ENCODE measurements around the gene SRMS. TPM values are rescaled to one million over a fixed set of nuclear protein-coding genes. Genes with fewer than 3 reads are reported as not detected.

SRMS gene
- total RNA-seq, 4 donors from 2014 or later, result not detected

DNA sequence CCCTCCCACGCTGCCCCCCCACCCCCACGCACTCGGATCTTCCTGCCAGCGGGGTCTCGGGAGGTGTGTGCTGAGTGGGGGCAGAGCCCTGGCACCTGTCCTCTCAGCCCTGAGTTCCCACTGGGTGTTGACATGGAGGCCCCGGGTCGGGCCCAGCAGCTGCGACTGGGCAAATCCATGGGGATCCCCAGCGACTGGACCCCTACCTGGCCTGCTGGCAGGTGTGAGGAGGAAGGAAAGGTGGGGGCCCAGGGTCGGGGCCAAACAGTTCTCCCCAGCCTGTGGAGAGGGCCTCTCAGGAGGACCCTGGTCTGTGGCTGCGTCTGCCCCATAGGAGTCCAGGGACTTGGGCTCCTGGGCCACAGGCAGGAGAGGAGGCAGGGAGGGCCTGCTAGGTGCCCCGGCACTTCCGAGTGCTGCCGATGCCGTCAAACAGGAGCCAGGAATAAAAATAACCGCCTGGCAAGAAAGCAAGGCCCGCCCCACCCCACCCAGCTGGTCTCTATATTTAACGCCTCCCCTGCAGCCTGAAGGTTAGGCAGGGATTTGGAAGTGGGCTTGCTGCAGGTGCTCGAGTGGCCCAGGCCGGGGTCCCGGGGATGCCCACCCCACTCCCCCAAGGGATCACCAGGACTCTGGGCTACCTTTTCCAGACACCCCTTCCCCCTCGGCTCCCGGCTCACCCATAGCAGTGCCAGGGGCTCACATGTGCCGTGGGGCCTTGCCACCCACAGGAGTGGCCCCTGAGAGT is 47.2 kb downstream of the SRMS start:
- H3K9me3 ChIP-seq, result peaks cover 0 to 9% (median 1%) of the 10 kb centered on the region in 4 donors
- DNase-seq, result no peak
- no peak overlapping the region for H3K27ac ChIP-seq
- H3K4me3 ChIP-seq, result no peak overlapping the region
- peaks cover 0 to 34% of the 10 kb centered on the region in 2 donors for H3K27me3 ChIP-seq
- peaks cover 4 to 30% (median 16%) of the 10 kb centered on the region in 4 donors for H3K4me1 ChIP-seq
- H3K36me3 ChIP-seq, result no peaks in the 10 kb centered on the region
- TF ChIP-seq, protein P1, sequence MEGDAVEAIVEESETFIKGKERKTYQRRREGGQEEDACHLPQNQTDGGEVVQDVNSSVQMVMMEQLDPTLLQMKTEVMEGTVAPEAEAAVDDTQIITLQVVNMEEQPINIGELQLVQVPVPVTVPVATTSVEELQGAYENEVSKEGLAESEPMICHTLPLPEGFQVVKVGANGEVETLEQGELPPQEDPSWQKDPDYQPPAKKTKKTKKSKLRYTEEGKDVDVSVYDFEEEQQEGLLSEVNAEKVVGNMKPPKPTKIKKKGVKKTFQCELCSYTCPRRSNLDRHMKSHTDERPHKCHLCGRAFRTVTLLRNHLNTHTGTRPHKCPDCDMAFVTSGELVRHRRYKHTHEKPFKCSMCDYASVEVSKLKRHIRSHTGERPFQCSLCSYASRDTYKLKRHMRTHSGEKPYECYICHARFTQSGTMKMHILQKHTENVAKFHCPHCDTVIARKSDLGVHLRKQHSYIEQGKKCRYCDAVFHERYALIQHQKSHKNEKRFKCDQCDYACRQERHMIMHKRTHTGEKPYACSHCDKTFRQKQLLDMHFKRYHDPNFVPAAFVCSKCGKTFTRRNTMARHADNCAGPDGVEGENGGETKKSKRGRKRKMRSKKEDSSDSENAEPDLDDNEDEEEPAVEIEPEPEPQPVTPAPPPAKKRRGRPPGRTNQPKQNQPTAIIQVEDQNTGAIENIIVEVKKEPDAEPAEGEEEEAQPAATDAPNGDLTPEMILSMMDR (IDR thresholded peaks at IDR 0.05), result no peak
- no peak for TF ChIP-seq POLR2A (IDR thresholded peaks at IDR 0.05)

DNA sequence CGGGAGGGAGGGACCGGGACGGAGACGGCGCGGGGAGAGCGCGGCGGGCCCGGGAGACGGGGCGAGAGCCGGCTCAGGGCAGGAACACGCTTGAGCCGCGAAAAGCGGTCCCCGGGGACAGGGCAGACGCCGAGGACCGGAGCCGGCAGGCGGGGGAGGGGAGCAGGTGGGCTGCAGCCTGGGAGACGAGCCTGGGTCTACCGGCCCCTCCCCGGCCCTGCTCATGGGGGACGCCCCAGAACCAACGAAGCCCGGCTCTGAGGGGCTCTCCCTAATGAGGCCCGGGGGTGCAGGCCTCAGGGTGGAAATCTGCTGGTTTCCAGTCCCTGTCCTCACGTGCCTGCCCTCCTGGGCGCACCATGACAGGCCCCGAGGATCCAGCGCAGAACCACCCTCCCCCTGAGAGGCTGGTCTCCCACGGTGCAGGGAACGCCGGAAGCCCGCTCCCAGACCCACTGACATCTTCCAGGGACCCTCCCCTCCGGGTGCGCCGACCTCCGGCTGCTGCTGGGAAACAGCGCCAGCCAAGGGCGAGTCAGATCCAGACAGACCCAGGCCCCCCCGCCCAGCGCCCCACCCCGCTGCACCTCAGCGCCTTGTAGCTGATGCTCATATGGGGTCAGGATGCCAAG is 48.1 kb downstream of the SRMS start:
- Histone ChIP-seq H3K27ac (no peak overlapping the region), H3K4me1 (peaks cover 4 to 30% (median 16%) of the 10 kb centered on the region in 4 donors), H3K9me3 (peaks cover 0 to 3% (median 0%) of the 10 kb centered on the region in 4 donors), H3K36me3 (no peaks in the 10 kb centered on the region), H3K27me3 (peaks cover 0 to 34% of the 10 kb centered on the region in 2 donors), H3K4me3 (peak overlapping the region; percentile 7 to 53 (median 48))
- TF ChIP-seq, protein P1 (IDR thresholded peaks at IDR 0.05), result no peak
- no peak for DNase-seq

DNA sequence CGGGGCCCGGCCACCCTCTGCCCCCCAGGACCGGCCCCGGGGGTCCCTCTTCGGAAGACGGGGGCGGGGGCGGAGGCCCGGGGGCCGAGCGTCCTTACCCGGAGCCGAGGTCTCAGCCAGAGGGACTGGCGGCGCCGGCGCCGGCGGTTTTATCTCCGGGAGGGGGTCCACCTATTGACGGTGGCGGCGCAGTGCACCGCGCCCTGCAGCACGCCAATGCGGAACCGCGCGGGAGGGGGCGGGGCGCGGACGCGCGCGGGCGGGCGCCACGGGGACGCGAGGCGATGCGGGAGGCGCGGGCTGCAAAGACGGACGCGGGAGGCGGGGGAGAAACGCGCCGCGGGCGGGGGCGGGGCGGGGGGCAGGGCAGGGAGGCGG is 48.6 kb downstream of the SRMS start, which contains the start of gene EEF1A2:
Gene EEF1A2, minus strand, starts transcription at position 124 of the 378 bp plus-strand sequence. CDS start 1,320 bp downstream, outside the sequence.
- Histone ChIP-seq H3K4me1 (peaks cover 4 to 30% (median 16%) of the 10 kb centered on the region in 4 donors), H3K36me3 (no peaks in the 10 kb centered on the region), H3K9me3 (no peaks in the 10 kb centered on the region), H3K27me3 (peaks cover 0 to 34% of the 10 kb centered on the region in 2 donors), H3K4me3 (peak within 1 kb of the TSS; percentile 7 to 53 (median 48)), H3K27ac (no peak within 1 kb of the TSS)
- no peak for TF ChIP-seq POLR2A (IDR thresholded peaks at IDR 0.05)
- TF ChIP-seq, protein P1 (IDR thresholded peaks at IDR 0.05), result peak in 1 of 6 experiments; percentile 11
- DNase-seq, result peak in 2 of 3 donors; percentile 31 to 59

DNA sequence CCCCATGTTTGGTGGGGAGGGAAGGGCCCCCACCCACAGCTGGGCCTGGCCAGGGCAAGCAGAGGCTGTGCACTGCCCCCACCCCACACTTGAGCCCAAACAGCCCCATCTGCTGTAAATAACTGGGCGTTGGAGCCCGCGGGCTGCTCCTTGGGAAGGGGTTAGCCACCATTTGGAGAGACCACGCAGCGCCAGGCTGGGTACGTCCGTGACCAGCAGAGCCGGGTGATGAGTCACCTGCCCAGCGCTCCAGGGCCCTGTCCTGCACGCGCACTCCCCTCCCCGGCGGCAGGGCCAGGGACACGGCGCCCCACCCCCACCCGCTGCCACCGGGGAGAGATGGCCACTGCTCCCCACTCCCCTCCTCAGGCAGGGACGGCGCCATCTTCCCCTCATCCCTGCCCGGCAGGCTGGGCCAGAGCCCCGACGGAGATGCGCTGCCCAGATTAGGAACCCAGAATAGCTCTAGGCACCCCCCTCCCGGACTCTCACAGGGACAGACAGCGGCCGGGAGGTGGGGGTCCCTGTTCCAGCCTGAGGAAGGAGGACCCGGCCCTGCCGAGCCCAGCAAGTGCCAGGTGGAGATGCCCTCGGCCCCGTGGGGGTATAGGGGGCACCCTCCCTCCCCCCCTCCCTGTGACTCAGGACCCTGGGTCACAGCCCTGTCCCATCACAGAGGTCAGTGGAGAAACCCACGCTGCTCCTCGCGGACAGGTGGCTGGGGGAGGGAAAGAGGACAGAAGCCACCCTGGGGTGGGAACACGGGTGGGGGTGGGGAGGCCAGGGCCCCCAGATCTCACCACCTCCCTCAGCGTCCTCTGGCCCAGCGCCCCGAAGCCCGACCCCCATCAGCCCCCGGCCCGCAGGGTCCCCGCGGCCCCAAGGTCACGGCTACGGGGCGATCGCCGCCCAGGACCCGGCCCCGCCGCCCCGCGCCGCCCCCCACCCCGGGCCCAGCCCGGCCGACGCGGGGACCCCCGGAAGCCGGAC is 49.3 kb downstream of the SRMS start:
- peak overlapping the region in 3 of 4 donors; percentile 45 to 53 (median 52) for H3K4me3 ChIP-seq
- peaks cover 4 to 30% (median 16%) of the 10 kb centered on the region in 4 donors for H3K4me1 ChIP-seq
- no peaks in the 10 kb centered on the region for H3K36me3 ChIP-seq
- no peaks in the 10 kb centered on the region for H3K9me3 ChIP-seq
- DNase-seq, result no peak
- TF ChIP-seq POLR2A (IDR thresholded peaks at IDR 0.05), result no peak
- TF ChIP-seq, protein P1 (IDR thresholded peaks at IDR 0.05), result no peak
- H3K27ac ChIP-seq, result no peak overlapping the region
- H3K27me3 ChIP-seq, result peaks cover 0 to 34% of the 10 kb centered on the region in 2 donors
